NK-92 treated with Interleukin-12 subunit alpha and Interleukin-12 subunit beta, amount 100 ng/mL, for 24 hours (cell line): ENCODE results near the gene SERP2.

Experiments used
- DNase-seq: peaks from one replicate; lab custom pipeline; 2025; lab: John Stamatoyannopoulos, UW

The SERP2 gene

GRCh38 chr13:44435919-44436510 is 62.4 kb downstream of the SERP2 start:
- no peak for DNase-seq

GRCh38 chr13:44436589-44437337 is 63.1 kb downstream of the SERP2 start:
- DNase-seq: peak; percentile 38

GRCh38 chr13:44437356-44438233 is 64.0 kb downstream of the SERP2 start:
- DNase-seq: no peak

GRCh38 chr13:44438234-44438579 is 64.6 kb downstream of the SERP2 start:
- DNase-seq: no peak

- DNase-seq: no peak
These were observed 65.9 kb downstream of the SERP2 start for GRCh38 chr13:44439452-44440024.

GRCh38 chr13:44440046-44440608 is 66.5 kb downstream of the SERP2 start:
- DNase-seq: no peak
